Endodermal cell (in vitro differentiated cells): ENCODE data around the gene ZNF45. TPM values are rescaled to one million over a fixed set of nuclear protein-coding genes. Genes with fewer than 3 reads are reported as not detected.
A peak's percentile ranks its signal among the peaks of the same experiment; 100 is the strongest.
"Not testable (repeated sequence)": the region's sequence is repeated elsewhere in the genome, so short reads cannot be mapped to it uniquely, and the experiment has no call there.

ENCODE experiments used
- DNase-seq: peaks from one replicate; pipeline ENCODE4 v3.0.0-alpha.2; 2017
- H3K27ac ChIP-seq: 2 replicates; pipeline ENCODE4 v1.5.1; 2013; ENCODE audit warnings: mild to moderate bottlenecking, low read depth, low read length, moderate library complexity
- H3K27me3 ChIP-seq: 2 replicates; pipeline ENCODE4 v1.6.1; 2013; ENCODE audit warnings: mild to moderate bottlenecking, low read length, moderate library complexity; ENCODE audit not compliant: insufficient read depth, control insufficient read depth, poor library complexity, severe bottlenecking
- H3K36me3 ChIP-seq: 2 replicates; pipeline ENCODE4 v1.7.0; 2013; ENCODE audit warnings: mild to moderate bottlenecking, low read length, moderate library complexity; ENCODE audit not compliant: control insufficient read depth, insufficient read depth
- H3K4me1 ChIP-seq: one replicate; pipeline ENCODE4 v1.7.0; 2013; ENCODE audit warnings: low read length; ENCODE audit not compliant: control insufficient read depth, insufficient read depth
- H3K4me3 ChIP-seq: 2 replicates; pipeline ENCODE4 v1.5.1; 2013; ENCODE audit warnings: mild to moderate bottlenecking, low read length, moderate library complexity
- H3K9ac ChIP-seq: 2 replicates; pipeline ENCODE4 v1.6.1; 2013; ENCODE audit warnings: mild to moderate bottlenecking, low read length, moderate library complexity; ENCODE audit not compliant: poor library complexity, severe bottlenecking; ENCODE audit errors: extremely low read depth
- H3K9me3 ChIP-seq: 2 replicates; pipeline ENCODE4 v1.6.1; 2013; ENCODE audit warnings: mild to moderate bottlenecking, low read length, moderate library complexity; ENCODE audit not compliant: control insufficient read depth
- H3K27ac Mint-ChIP-seq: 2 replicates; pipeline ENCODE4 v1.8.0; 2020; ENCODE audit warnings: mixed read lengths
- H3K27me3 Mint-ChIP-seq: 2 replicates; pipeline ENCODE4 v1.8.0; 2021; ENCODE audit warnings: mild to moderate bottlenecking, mixed read lengths; ENCODE audit not compliant: insufficient read depth
- H3K36me3 Mint-ChIP-seq: 2 replicates; pipeline ENCODE4 v1.8.0; 2020; ENCODE audit warnings: low read depth, mixed read lengths
- H3K4me1 Mint-ChIP-seq: 2 replicates; pipeline ENCODE4 v1.8.0; 2020; ENCODE audit warnings: mixed read lengths
- H3K4me3 Mint-ChIP-seq: 2 replicates; pipeline ENCODE4 v1.8.0; 2020; ENCODE audit warnings: mild to moderate bottlenecking, moderate library complexity, mixed read lengths
- H3K9me3 Mint-ChIP-seq: 2 replicates; pipeline ENCODE4 v1.8.0; 2020; ENCODE audit warnings: mild to moderate bottlenecking, mixed read lengths
- WGBS, 2 experiments: methylation state at CpG; one replicate each; pipeline versions ENCODE4 v1.1.5 to v1.1.7; 2013; ENCODE audit warnings: missing lambda C conversion rate in 2 of 2, mixed read lengths in 1 of 2; ENCODE audit not compliant: insufficient coverage in 1 of 2, insufficient read length in 1 of 2; 5-methylcytosine and 5-hydroxymethylcytosine counted together
- total RNA-seq, 2 donors: library from RNA; stranded (reverse); fragmentation: NEBNext Ultra II Directional in 1 of 2; extraction: Animal tissue kit (Norgen Biotek cat#: 25700) in 1 of 2; gene quantifications; 2 replicates in 1 of 2; 3 replicates in 1 of 2; pipeline ENCODE4 v1.2.1, GENCODE V29; 2021
- TF ChIP-seq, protein P1 (sequence below): fragments of 200-600 bp; sonication (generic); conservative IDR thresholded peaks from 2 replicates; pipeline ENCODE4 v1.5.0; 2021; ENCODE audit warnings: antibody characterized with exemption, mild to moderate bottlenecking

ZNF45 gene
- total RNA-seq, 2 donors from 2014 or later, result 18.6 to 19.4 TPM

DNA sequence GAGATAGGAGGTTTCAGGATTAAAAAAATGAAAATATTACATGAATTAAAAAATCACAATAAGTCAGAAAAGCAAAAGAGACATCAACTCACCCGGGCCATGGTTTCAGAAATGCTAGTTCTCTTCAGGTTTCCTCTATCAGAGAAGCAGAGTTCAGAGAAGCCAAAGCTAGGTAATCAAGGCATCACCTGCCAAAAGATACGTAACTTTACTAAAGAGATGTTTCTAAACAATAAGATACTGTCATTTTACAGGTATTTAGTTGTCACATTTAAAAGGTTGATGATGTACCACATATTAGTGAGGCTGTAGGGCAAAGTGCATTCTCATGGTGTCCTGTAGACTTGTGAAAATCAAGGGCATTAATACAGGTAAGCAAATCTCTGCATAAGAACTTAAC lies 51.2 kb downstream of the ZNF45 start, which contains the start of gene ZNF404:
TSS of gene ZNF404 (minus strand) at position 101 of the 400 bp plus-strand sequence.
- no peak for DNase-seq
- Mint-ChIP-seq H3K9me3 (peaks cover 83% of the 10 kb centered on the region), H3K36me3 (peaks cover 27% of the 10 kb centered on the region)

DNA sequence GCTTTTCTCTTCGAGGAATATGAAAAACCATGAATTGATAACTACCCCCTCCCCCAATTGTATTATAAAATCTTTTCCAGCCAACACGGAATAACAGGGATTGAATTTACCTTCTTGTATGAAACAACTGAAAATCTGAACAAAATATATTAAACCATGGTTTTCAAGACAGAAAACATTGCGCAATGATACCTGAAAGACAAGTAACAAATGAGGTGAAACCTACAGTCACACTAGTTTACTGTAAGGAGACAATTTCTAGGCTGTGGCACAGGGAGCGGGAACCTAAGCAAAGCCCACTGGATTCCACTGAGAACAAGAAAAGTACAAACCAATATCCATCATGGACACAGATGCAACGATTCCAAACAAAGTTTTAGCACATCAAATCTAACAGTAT lies 54.6 kb downstream of the ZNF45 start:
- H3K4me1 ChIP-seq, result no peaks in the 10 kb centered on the region
- H3K36me3 ChIP-seq, result no peaks in the 10 kb centered on the region
- TF ChIP-seq, protein P1, sequence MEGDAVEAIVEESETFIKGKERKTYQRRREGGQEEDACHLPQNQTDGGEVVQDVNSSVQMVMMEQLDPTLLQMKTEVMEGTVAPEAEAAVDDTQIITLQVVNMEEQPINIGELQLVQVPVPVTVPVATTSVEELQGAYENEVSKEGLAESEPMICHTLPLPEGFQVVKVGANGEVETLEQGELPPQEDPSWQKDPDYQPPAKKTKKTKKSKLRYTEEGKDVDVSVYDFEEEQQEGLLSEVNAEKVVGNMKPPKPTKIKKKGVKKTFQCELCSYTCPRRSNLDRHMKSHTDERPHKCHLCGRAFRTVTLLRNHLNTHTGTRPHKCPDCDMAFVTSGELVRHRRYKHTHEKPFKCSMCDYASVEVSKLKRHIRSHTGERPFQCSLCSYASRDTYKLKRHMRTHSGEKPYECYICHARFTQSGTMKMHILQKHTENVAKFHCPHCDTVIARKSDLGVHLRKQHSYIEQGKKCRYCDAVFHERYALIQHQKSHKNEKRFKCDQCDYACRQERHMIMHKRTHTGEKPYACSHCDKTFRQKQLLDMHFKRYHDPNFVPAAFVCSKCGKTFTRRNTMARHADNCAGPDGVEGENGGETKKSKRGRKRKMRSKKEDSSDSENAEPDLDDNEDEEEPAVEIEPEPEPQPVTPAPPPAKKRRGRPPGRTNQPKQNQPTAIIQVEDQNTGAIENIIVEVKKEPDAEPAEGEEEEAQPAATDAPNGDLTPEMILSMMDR, result no peak
- Mint-ChIP-seq H3K36me3 (peaks cover 34% of the 10 kb centered on the region), H3K27me3 (no peaks in the 10 kb centered on the region), H3K4me1 (no peaks in the 10 kb centered on the region), H3K9me3 (peaks cover 78% of the 10 kb centered on the region), H3K4me3 (no peak overlapping the region), H3K27ac (no peak overlapping the region)
- H3K27me3 ChIP-seq, result no peaks in the 10 kb centered on the region
- no peak overlapping the region for H3K9ac ChIP-seq
- H3K9me3 ChIP-seq, result peaks cover 71% of the 10 kb centered on the region
- H3K27ac ChIP-seq, result no peak overlapping the region
- no peak for DNase-seq
- WGBS, 2 experiments, result 83 to 90% methylated on average over 4 to 5 of the region's 5 CpGs
- H3K4me3 ChIP-seq, result no peak overlapping the region

More for the DNA sequence above, 51.2 kb downstream of the ZNF45 start, which contains the start of gene ZNF404:
- H3K9ac ChIP-seq, result no peak within 1 kb of the TSS
- no peaks in the 10 kb centered on the region for H3K4me1 ChIP-seq
- peaks cover 60% of the 10 kb centered on the region for H3K9me3 ChIP-seq
- Mint-ChIP-seq H3K27ac (no peak within 1 kb of the TSS), H3K27me3 (no peaks in the 10 kb centered on the region), H3K4me3 (no peak within 1 kb of the TSS), H3K4me1 (no peaks in the 10 kb centered on the region)
- no peak within 1 kb of the TSS for H3K27ac ChIP-seq
- no peaks in the 10 kb centered on the region for H3K27me3 ChIP-seq
- TF ChIP-seq, protein P1, result no peak
- H3K36me3 ChIP-seq, result no peaks in the 10 kb centered on the region
- no peak within 1 kb of the TSS for H3K4me3 ChIP-seq
- WGBS, 2 experiments, result 67 to 84% methylated on average over 1 to 2 of the region's 2 CpGs

DNA sequence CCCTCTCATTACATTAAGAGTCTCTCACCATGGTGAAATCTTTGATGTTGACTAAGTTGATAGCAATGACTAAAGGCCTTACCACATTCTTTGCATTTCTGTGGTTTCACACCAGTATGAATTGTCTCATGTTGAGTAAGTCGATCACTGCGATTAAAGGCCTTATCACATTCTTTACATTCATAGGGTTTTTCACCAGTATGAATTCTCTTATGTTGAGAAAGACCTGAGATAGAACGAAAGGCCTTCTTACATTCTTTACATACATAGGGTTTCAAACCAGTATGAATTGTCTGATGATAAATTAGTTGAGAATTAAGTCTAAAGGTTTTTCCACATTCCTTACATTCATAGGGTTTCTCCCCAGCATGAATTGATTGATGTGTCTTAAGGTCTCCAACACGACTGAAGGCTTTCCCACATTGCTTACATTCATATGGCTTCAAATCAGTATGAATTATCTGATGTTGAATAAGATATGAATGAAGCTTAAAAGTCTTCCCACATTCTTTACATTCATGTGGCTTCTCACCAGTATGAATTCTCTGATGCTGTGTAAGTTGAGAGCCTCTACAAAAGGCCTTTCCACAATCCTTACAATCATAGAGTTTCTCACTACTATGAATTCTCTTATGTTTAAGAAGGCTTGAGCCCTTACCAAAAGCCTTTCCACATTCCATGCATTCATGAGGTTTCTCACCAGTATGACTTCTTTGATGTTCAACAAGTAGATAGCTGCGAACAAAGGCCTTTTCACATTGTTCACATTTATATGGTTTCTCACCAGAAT lies 62.3 kb downstream of the ZNF45 start:
- peaks cover 71% of the 10 kb centered on the region for H3K9me3 Mint-ChIP-seq
- H3K27me3 Mint-ChIP-seq, result no peaks in the 10 kb centered on the region
- no peaks in the 10 kb centered on the region for H3K4me1 Mint-ChIP-seq

DNA sequence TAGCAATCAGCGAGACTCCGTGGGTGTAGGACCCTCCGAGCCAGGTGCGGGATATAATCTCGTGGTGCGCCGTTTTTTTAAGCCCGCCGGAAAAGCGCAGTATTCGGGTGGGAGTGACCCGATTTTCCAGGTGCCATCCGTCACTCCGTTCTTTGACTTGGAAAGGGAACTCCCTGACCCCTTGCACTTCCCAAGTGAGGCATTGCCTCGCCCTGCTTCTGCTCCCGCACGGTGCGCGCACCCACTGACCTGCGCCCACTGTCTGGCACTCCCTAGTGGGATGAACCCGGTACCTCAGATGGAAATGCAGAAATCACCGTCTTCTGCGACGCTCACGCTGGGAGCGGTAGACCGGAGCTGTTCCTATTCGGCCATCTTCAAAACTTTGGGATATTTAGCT lies 68.2 kb downstream of the ZNF45 start:
- H3K36me3 ChIP-seq, H3K27me3 ChIP-seq, H3K4me3 ChIP-seq, H3K4me1 Mint-ChIP-seq, H3K4me1 ChIP-seq, H3K36me3 Mint-ChIP-seq, H3K9ac ChIP-seq, H3K27ac Mint-ChIP-seq, H3K4me3 Mint-ChIP-seq, H3K27me3 Mint-ChIP-seq, H3K27ac ChIP-seq, DNase-seq: not testable (repeated sequence)
- peaks cover 64% of the 10 kb centered on the region for H3K9me3 Mint-ChIP-seq
- H3K9me3 ChIP-seq, result peaks cover 67% of the 10 kb centered on the region
- 90 to 96% methylated on average over 12 to 28 of the region's 28 CpGs for WGBS, 2 experiments

More for the DNA sequence above, 62.3 kb downstream of the ZNF45 start:
- H3K27me3 ChIP-seq, result no peaks in the 10 kb centered on the region
- no peak overlapping the region for H3K4me3 Mint-ChIP-seq
- H3K27ac Mint-ChIP-seq, result no peak overlapping the region
- no peak overlapping the region for H3K27ac ChIP-seq
- peaks cover 88% of the 10 kb centered on the region for H3K9me3 ChIP-seq
- no peaks in the 10 kb centered on the region for H3K36me3 ChIP-seq
- peak overlapping the region; percentile 64 for H3K4me3 ChIP-seq
- TF ChIP-seq, protein P1, result no peak
- no peaks in the 10 kb centered on the region for H3K4me1 ChIP-seq
- H3K9ac ChIP-seq, result no peak overlapping the region
- DNase-seq, result no peak
- H3K36me3 Mint-ChIP-seq, result peaks cover 12% of the 10 kb centered on the region
- WGBS, 2 experiments, result 77% methylated on average over 4 of the region's 5 CpGs; no CpG with 5 or more reads in 1 of the 2 experiments
